Activated naive CD4-positive, alpha-beta T cell treated with anti-CD3 and anti-CD28 coated beads, Interleukin-2, amount 50 U/mL, for 24 hours (primary cell): Measurements from ENCODE around the gene SLC66A2.

Experiments used
- H3K27ac Mint-ChIP-seq: one replicate; pipeline ENCODE4 v1.8.0; 2021; ENCODE audit warnings: mild to moderate bottlenecking, mixed read lengths
- H3K27me3 Mint-ChIP-seq: one replicate; pipeline ENCODE4 v1.8.0; 2021; ENCODE audit warnings: mixed read lengths
- H3K36me3 Mint-ChIP-seq: one replicate; pipeline ENCODE4 v1.8.0; 2021; ENCODE audit warnings: mixed read lengths
- H3K4me1 Mint-ChIP-seq: one replicate; pipeline ENCODE4 v1.8.0; 2021; ENCODE audit warnings: mixed read lengths
- H3K4me3 Mint-ChIP-seq: one replicate; pipeline ENCODE4 v1.8.0; 2021; ENCODE audit warnings: mild to moderate bottlenecking, mixed read lengths
- H3K9me3 Mint-ChIP-seq: one replicate; pipeline ENCODE4 v1.8.0; 2021; ENCODE audit warnings: mixed read lengths

Gene SLC66A2

GRCh38 chr18:79857082-79857671 lies 94.3 kb downstream of the SLC66A2 start:
- peaks cover 2% of the 10 kb centered on the region for H3K36me3 Mint-ChIP-seq
- H3K4me1 Mint-ChIP-seq = no peaks in the 10 kb centered on the region
- peaks cover 5% of the 10 kb centered on the region for H3K27me3 Mint-ChIP-seq
- no peak overlapping the region for H3K27ac Mint-ChIP-seq
- no peak overlapping the region for H3K4me3 Mint-ChIP-seq
- H3K9me3 Mint-ChIP-seq = peaks cover 8% of the 10 kb centered on the region

- no peaks in the 10 kb centered on the region for H3K4me1 Mint-ChIP-seq
- H3K9me3 Mint-ChIP-seq = no peaks in the 10 kb centered on the region
- H3K27ac Mint-ChIP-seq = no peak overlapping the region
- H3K36me3 Mint-ChIP-seq = no peaks in the 10 kb centered on the region
- peaks cover 3% of the 10 kb centered on the region for H3K27me3 Mint-ChIP-seq
- H3K4me3 Mint-ChIP-seq = no peak overlapping the region
Observed at GRCh38 chr18:79856119-79857007, 95.1 kb downstream of the SLC66A2 start.

GRCh38 chr18:79855147-79855933 lies 96.1 kb downstream of the SLC66A2 start:
- no peaks in the 10 kb centered on the region for H3K4me1 Mint-ChIP-seq
- H3K27me3 Mint-ChIP-seq = peaks cover 3% of the 10 kb centered on the region
- H3K9me3 Mint-ChIP-seq = no peaks in the 10 kb centered on the region
- H3K36me3 Mint-ChIP-seq = no peaks in the 10 kb centered on the region
- H3K4me3 Mint-ChIP-seq = no peak overlapping the region
- H3K27ac Mint-ChIP-seq = no peak overlapping the region

- Mint-ChIP-seq H3K4me1 (no peaks in the 10 kb centered on the region), H3K27ac (no peak overlapping the region), H3K9me3 (no peaks in the 10 kb centered on the region), H3K36me3 (no peaks in the 10 kb centered on the region), H3K4me3 (no peak overlapping the region), H3K27me3 (peaks cover 3% of the 10 kb centered on the region)
Observed at GRCh38 chr18:79853993-79854364, 97.5 kb downstream of the SLC66A2 start.

GRCh38 chr18:79853303-79853992 lies 98.0 kb downstream of the SLC66A2 start:
- Mint-ChIP-seq H3K27ac (no peak overlapping the region), H3K9me3 (no peaks in the 10 kb centered on the region), H3K4me1 (no peaks in the 10 kb centered on the region), H3K27me3 (peaks cover 3% of the 10 kb centered on the region), H3K4me3 (no peak overlapping the region), H3K36me3 (no peaks in the 10 kb centered on the region)

- H3K27ac Mint-ChIP-seq = no peak overlapping the region
- H3K4me1 Mint-ChIP-seq = no peaks in the 10 kb centered on the region
- H3K9me3 Mint-ChIP-seq = no peaks in the 10 kb centered on the region
- no peak overlapping the region for H3K4me3 Mint-ChIP-seq
- H3K27me3 Mint-ChIP-seq = peaks cover 3% of the 10 kb centered on the region
- H3K36me3 Mint-ChIP-seq = no peaks in the 10 kb centered on the region
Observed at GRCh38 chr18:79852561-79853302, 98.7 kb downstream of the SLC66A2 start.
